Activated CD8-positive, alpha-beta memory T cell treated with anti-CD3 and anti-CD28 coated beads, Interleukin-2, amount 50 U/mL, for 1 hour (primary cell): ENCODE measurements around the gene VPS39.

Experiments used
- DNase-seq: peaks from one replicate; pipeline ENCODE4 v3.0.0-alpha.2; 2020; ENCODE audit errors: extremely low read depth

The VPS39 gene

DNA sequence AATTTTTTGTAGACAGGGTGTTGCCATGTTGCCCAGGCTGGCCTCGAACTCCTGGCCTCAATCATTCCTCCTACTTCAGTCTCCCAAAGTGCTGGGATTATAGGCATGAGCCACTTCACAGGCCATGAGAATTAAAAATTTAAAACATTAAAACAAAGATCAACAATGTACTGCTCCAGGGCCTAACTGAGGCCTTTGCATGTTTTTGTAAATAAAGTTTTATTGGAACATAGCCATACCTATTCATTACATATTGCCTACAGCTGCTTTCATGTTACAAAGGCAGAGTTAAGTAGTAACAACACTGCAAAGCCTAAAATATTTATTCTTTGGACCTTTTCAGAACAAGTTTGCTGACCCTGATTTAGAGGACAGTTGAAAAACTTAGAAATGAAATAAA, 9.6 kb downstream of the VPS39 start:
- DNase-seq, result no peak

DNA sequence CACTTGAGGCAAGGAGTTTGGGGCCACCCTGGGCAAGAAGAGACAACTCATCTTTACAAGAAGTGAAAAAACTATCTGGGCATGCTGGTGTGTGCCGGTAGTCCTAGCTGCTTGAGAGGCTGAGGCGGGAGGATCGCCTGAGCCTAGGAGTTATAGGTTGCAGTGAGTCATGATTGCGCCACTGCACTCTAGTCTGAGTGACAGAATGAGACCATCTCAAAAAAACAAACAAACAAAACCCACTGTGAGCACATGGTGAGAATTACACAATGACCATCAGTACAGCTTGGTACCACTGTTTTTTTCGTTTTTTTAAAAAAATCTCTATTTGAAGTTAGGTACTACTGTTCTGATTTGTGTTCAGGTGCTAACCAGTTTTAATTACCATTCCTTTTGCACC, 13.6 kb downstream of the VPS39 start:
- no peak for DNase-seq

DNA sequence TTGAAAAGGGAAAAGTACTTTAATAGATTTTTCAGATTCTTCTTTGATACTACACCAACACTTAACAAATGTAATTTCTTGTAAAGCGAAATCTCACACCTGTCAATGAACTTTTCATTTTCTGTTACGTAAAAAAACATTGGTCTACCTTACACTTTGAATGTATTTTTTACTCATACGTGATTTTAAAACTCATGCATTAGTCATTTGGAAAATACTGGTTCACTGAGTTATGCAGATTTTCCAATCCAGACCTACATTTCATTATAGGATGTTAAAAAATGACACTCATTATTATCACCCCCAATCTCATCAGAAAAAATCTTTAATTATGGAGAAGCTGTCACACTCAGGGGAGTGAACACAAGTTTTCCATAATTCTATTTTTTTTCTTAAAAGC, 14.7 kb downstream of the VPS39 start:
- no peak for DNase-seq

DNA sequence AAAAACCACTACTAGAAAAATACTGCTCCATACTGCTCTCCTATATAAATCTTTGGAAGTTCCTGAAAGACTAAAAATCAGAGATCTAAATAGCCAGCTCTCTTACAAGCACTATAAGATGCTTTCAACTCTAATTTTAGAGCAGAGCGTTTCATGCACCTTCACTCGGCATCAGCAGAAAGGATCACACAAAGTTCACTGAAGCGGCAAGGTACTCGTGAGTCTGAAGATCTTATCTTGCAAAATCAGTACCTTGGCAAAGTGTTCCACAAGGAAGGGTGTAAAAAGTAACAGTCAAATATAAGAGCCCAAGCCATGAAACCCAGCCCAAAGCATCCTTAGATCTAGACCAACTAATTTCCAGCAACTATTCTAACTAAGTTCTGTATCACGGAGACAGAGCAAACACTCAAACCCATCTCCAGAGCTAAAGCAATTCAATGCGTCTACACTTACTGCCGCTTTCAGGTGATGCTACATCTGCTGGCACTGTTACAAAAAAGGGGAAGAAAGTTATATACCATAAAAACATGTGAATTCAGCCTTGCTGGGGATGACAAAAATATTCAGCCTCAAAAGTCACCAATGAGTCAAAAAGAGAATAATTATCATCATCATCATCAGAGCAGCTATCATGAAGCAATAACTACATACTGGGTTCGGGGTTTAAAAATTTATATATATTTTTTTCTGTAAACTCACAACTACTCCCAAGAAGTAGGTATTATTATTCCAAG, 16.3 kb downstream of the VPS39 start:
- DNase-seq, result no peak

DNA sequence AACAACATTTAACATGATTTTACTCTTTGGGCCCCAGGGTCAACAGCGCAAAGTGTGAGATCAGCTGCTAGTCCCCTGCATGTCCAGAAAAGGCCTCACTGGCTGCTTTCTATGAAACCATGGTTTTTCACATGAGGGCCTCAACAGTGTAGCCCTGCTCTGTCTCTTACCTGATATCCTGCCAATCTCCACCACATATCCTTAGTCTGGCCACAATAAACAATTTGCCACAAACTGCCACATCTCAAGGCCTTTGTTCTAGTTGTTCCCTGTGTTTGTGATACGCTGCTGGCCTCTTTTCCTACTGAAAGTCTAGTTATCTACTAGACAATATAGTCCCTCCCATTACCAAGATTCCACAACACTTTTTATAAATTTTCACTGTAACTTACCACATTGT, 17.7 kb downstream of the VPS39 start:
- DNase-seq, result no peak

DNA sequence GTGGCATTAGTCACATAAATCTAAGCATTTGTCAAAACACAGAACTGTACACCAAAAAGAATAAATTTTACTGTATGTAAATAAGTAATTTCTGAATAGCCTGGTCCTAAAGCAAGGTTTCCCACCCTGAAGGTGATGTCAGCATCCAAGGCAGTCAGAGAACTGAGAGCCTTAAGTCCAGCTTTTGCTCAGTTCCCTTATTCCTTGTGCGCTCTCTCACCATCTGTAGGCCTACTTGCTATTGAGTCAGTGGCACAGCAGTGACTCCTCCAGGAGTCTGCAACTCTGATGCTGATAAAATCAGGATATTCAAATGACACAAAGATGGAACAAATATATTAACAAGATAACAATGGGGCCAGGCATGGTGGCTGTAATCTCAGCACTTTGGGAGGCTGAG, 22.3 kb downstream of the VPS39 start:
- DNase-seq, result no peak

DNA sequence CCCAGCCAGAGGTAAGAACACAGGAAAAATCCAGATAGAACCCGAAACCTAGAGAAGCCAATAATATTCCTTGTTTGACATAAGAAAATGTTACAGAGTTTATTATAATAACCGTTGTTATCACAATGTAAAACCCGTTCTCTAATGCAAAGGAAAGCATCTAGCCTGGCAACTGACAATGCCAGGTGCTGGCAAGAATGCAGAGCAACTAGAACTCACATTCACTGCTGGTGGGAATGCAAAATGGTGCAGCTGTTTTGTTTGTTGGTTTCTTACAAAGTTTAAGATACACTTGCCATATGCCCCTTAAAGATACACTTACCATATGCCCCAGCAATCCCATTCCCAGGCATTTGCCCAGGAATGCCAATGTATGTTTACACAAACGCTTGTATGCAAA, 23.4 kb downstream of the VPS39 start:
- no peak for DNase-seq

DNA sequence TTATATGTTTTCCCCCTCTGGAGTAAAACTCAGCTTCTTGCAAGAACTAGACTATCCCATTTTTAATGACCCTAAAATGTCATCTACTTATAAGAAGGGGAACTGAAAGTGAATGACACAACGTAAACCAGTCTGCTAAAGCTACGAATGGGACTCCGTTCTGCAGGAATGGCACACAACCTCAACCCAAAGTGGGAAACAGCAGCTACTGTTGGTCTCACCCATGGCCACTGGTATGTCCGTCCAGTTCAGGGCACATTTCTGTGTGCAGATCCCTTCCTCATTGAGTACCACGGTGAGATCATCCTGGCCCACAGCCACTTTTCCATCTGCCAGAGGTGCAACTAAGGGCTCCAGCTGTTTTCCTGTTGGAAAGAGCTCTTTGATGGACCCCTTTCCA, 23.8 kb downstream of the VPS39 start:
- DNase-seq, result no peak

DNA sequence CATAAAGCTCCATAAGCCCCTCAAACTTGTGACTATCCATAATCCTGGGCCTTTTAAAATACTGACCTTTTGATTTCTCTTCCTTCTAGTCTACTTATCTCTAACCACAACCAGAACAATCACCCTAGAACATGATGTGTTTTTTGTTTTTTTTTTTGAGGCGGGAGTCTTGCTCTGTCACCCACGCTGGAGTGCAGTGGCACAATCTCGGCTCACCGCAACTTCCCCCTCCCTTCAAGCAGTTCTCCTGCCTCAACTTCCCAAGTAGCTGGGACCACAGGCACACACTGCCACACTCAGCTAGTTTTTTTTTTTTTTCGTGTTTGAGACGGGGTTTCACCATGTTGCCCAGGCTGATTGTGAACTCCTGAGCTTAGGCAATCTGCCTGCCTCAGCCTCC, 25.1 kb downstream of the VPS39 start:
- no peak for DNase-seq

DNA sequence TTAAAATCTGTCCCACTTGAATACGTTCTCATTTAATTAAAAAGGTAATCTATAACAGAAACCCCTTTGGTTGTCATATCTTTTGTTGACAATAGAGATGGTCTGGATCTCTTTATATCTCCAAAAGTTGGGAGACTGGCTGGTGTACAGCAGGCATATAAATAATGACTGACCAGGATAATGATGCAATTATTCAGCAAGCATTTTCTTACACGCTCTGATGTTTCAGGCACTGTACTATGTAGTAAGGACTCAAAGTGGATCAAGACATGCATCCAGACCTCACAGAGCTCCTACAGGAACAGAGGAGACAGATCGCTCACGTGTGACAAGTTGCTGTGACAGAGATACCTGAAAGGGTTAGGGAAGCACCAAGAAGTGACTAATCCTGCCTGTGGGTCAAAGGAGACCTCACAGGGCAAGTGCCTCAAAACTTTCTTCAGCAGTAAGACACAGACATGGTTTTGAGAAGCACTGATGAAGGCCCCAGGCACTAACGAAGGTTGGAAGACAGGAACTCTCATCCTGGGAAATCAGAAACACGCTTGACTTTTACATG, 25.7 kb downstream of the VPS39 start:
- no peak for DNase-seq

DNA sequence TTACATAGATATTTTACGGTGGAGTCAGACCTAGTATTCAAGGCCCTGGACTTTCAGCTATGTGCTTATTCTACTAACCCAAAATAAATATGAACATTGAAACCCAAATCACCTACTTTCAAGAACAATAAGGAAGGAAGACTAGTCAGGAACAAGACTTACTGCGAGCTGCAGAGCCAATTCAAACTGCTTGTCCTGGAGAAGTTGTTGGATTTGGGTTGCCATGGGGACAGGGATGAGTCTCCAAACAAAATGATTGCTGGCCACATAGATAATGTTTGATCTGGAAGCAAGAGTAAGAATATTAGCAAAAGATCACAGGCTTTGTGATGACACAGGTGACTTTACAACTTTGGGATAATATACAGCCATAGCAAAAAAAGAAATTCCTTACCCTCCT, 30.0 kb downstream of the VPS39 start:
- DNase-seq, result no peak

DNA sequence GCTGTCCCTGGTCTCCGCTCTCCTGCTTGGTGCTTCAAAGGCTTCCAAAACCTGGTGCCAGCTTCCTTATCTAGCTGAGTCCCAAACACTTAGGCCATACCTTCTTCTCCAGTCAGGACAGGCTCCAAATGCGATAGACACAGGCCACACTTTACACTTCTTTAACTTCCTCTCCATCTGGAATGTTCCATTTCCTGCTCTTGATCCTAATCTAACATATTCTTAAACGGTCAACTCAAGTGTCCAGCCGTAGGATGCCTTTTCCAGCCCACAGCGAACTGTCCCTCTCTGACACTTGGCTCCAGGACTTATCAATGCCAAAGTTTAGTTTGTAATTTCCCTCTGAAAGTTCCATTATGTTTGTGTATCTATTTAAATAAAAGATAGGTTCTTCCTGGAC, 32.4 kb downstream of the VPS39 start:
- no peak for DNase-seq

DNA sequence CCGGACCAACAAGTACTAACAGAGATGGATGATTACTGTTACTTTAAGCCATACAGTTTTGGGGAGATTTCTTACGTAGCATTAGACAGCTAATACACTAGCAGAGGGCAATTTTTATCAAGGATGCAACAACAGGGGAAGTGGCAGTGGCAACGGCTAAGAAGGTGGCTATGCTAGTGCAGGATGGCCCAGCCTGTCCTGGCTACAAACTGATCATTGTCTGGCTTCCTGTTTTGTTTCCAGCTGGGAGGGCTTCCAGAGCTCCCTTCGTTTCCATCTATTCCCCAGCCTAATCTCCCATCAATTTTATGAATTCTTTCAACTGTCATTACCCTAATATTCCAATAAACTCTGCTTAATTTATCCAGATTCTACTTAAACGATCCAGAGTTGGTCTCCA, 35.6 kb downstream of the VPS39 start:
- no peak for DNase-seq

DNA sequence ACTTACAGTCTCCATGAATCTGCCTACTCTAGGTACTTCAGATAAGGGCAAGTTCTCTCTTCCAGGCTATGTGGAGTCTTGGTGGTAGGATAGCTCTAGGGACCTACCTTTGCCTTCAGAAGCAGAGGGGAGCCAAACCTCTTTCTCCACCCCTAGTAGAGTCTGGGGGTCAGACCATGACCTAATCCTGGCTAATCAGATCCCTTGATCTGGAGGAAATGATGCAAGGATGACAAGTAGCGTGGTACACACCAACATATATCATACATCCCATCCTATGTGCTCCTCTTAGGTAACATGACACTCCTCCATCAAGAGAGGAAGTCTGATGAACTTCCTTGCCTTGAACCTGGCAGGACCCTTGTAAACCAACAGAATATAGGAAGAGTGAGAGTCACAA, 36.3 kb downstream of the VPS39 start:
- no peak for DNase-seq

DNA sequence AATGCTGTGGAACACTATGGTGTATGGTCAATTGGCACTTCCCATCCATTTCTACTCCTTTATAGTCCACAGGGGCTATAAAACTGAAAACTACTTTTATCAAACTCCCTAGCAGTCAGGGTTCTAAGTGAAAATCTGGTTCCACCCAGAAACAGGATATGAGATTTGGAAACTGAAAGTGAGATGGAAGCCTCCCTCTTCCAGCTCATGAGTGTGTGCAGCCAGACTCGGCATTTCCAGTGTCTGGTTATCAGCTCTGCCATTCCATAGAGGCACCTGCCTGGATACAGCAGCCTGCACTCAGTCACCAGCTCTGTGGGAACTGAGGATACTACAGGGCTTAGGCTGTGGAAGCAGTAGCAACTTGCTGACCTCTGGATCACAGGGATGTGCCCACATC, 37.0 kb downstream of the VPS39 start:
- DNase-seq, result no peak

DNA sequence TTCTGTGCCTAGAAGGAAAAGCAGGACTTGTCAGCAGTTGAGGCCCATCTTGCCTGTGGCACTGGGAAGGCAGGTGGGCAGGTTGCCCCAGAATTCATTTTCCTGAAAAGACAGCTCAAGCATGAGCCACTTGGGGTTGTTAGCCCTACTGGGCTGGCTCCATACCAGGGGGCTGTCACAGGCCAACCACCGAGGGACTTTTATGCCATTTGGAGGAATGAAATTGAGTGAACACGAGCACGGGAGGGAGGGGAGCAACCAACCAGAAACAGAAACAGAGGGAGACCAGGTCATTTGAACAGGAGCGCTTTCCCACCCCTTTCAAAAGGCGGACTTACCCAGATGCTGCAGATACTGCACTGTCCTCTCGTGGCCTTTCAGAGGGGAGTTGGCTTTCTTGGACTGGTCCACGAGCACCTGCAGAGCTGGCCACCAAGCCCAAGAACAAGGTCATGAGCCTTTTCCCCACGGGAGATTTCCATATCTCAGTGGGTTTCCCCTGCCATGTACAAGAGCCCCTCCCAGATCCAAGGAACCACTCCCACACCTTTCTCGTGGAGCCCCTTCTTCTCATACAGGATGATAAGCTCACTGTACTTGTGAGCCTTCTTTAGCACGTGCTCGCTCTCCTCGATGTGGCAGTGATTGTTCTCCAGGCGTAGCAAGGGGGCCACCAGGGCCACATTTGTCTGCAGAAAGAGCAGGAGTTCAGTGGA, 41.7 kb downstream of the VPS39 start:
- no peak for DNase-seq

DNA sequence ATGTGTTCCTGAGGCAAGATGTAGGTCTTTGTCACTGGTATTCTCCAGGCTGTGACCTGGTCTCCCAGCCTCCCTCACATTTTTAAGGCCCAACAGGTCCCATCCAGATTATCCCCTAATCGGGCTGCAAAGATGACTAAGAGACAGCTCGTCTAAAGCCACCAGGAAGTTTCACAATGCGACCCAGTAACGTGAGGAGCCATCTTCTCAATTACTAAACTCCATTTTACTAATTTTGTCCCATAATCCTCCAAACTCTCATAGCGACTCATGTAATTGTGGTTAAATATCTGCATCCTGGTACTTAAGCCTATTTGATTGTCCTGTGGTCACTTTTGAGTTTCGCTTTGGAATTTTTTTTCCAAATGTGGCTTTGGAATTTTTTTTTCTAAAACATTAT, 43.0 kb downstream of the VPS39 start:
- no peak for DNase-seq

DNA sequence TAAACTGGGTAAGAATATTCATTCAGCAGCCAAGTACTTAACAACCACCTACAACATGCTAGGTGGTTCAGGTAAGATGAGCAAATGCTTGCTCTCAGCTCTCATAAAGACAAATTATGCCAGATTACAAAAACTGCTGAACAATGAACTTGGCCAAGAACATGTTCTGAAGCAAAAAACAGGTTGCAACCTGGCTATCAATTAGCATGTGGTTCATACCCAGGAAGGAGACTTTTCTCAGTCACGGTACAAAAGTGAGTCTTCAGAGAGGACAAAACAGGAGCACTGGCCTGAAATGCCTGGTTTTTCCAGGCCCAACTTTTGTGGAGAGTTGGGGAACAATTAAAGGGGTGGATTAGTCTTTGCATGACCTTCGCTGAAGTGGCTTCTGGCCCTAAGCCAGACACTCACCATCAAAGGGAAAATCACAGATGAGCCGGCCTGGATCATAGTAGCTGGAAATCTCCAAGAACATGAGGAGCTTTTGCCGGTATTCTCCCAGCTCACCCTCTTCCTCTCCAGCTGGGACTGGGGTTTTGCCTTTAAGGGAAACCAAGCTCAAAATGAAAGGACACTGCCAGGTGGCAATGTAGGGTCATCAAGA, 44.1 kb downstream of the VPS39 start:
- no peak for DNase-seq

DNA sequence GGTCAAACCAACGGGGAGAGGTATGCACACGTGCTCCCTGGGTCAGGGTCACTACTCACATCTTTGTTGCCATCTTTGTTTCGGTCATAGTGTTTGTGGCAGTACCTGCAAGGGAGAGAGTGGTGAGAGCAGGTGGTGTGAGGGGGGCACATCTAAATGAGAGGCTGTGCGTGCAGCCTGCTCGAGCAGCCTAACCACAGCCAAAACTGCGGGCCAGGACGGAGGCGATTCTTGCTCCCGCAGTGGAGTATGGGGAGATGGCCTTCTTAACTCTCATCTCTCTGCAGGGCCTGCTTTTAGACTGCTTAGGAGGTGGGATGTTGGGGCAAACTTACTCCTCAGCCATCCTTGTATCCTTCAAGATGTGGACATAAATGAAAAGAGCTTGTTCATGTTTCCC, 44.8 kb downstream of the VPS39 start:
- DNase-seq, result no peak

DNA sequence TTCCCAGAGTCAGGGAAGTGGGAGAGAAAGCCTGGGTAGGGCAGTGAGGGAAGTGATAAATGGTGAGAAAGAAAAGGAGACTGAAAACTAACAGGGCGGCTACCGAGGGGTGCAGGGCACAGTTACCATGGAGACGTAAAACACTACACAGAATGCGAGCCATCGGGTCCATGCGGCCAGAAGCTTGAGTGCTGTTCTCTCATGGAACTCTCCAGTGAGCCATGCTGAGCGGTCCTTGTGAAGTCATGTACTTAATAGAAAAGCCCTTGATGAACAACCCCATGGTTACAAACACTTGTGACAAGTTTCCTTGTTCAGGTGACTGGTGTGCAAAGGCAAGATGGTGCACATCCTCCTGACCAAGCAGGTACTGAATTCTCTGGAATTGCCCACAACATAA, 48.0 kb downstream of the VPS39 start:
- no peak for DNase-seq

DNA sequence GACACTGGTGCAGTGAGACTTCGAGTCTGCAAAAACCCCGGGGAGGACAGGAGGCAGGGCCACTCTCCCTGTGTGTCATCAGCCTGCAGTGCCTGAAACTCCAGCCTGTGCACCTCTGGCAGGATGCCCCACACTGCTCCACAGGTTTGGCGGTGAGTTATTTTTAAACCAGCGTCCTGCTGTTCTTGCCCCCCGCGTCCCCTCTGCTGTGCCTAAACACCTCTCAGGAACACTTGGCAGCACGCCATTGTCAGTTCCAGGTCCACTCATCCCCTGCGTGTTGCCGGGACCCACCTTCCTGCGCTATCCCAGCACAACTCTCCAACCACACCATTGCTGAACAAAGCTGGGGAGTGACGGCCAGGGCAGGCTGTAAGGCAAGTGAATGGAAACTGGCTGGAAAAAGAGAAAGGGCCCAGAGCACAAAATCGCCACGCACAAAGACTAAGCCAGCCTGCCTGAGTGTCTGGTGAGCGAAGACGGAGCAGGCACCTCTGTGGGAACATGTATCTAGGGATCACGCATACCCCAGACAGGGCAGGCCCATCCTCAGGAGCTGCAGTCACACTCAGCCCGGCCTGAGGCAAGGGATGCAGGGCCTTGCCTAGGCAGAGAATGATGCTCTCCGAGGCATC, 48.6 kb downstream of the VPS39 start:
- DNase-seq, result no peak

DNA sequence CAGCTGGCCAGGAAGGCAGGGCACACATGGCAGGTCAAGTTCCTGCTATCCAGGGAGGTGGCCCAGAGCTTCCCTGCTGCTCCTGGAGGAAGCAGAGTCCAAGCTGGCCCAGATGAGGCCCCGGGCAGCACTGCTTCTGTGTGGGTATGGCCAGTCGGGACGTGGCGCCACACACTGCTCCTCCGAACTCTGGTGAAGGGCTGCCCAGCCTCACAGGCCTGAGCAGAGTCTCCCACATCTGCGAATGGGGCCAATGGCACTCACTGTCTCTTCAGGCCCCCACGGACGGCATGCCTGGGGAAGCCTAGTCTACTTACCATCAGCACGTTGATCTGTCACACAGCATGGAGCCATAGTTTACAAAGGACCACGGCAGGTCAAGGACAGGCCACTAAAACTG, 49.2 kb downstream of the VPS39 start:
- no peak for DNase-seq
